KMS-11 (cell line): ENCODE measurements around the gene GCNT4.

Experiments used
- H2AFZ ChIP-seq: fragments of 200-600 bp; sonication (generic); 2 replicates; pipeline ENCODE4 v1.6.1; 2016; ENCODE audit warnings: antibody characterized with exemption, mixed run types, low read depth
- H3K27ac ChIP-seq: fragments of 200-600 bp; sonication (generic); 2 replicates; pipeline ENCODE4 v1.6.1; 2016; ENCODE audit warnings: mild to moderate bottlenecking, mixed run types
- H3K27me3 ChIP-seq: fragments of 200-600 bp; sonication (generic); 2 replicates; pipeline ENCODE4 v1.6.1; 2017; ENCODE audit warnings: mild to moderate bottlenecking, low read depth, mixed run types, moderate library complexity; ENCODE audit not compliant: insufficient read depth
- H3K36me3 ChIP-seq: fragments of 200-600 bp; sonication (generic); 2 replicates; pipeline ENCODE4 v1.6.1; 2017; ENCODE audit warnings: mild to moderate bottlenecking, mixed run types; ENCODE audit not compliant: insufficient read depth
- H3K4me1 ChIP-seq: fragments of 200-600 bp; sonication (generic); 2 replicates; pipeline ENCODE4 v1.6.1; 2016; ENCODE audit warnings: mild to moderate bottlenecking, low read depth, mixed run types; ENCODE audit not compliant: poor library complexity, severe bottlenecking
- H3K4me2 ChIP-seq: fragments of 200-600 bp; sonication (generic); 2 replicates; pipeline ENCODE4 v1.7.0; 2016; ENCODE audit warnings: mild to moderate bottlenecking, mixed run types
- H3K4me3 ChIP-seq: fragments of 200-600 bp; sonication (generic); IDR thresholded peaks from 2 replicates; pipeline ENCODE4 v1.6.1; 2017; ENCODE audit warnings: low read depth, low read length, mixed read lengths; ENCODE audit not compliant: insufficient read depth
- H3K79me2 ChIP-seq: fragments of 200-600 bp; sonication (generic); 2 replicates; pipeline ENCODE4 v1.6.1; 2016; ENCODE audit warnings: low read depth, mixed run types; ENCODE audit not compliant: insufficient read depth
- H3K9ac ChIP-seq: fragments of 200-600 bp; sonication (generic); 2 replicates; pipeline ENCODE4 v1.6.1; 2016; ENCODE audit warnings: mild to moderate bottlenecking, mixed run types
- H4K20me1 ChIP-seq: fragments of 200-600 bp; sonication (generic); 2 replicates; pipeline ENCODE4 v1.6.1; 2016; ENCODE audit warnings: mild to moderate bottlenecking, mixed run types; ENCODE audit not compliant: insufficient read depth
- CTCF ChIP-seq: fragments of 200-600 bp; sonication (generic); conservative IDR thresholded peaks from 2 replicates; pipeline ENCODE4 v1.6.1; 2017; ENCODE audit warnings: low read depth, mild to moderate bottlenecking, antibody characterized with exemption, low read length, moderate library complexity, mixed read lengths

GCNT4 gene

GRCh38 chr5:75040973-75041372 is 11.4 kb downstream of the GCNT4 start:
- Histone ChIP-seq H3K4me2 (no peak overlapping the region), H3K9ac (no peak overlapping the region), H3K79me2 (no peaks in the 10 kb centered on the region), H3K27me3 (no peaks in the 10 kb centered on the region), H4K20me1 (no peaks in the 10 kb centered on the region), H3K27ac (no peak overlapping the region), H3K4me3 (no peak overlapping the region), H3K36me3 (no peaks in the 10 kb centered on the region), H2AFZ (no peak overlapping the region), H3K4me1 (peaks cover 4% of the 10 kb centered on the region)
- TF ChIP-seq CTCF, result no peak

GRCh38 chr5:75037106-75037505 is 15.3 kb downstream of the GCNT4 start:
- no peaks in the 10 kb centered on the region for H3K27me3 ChIP-seq

GRCh38 chr5:75034137-75034739 is 18.1 kb downstream of the GCNT4 start:
- no peak for TF ChIP-seq CTCF
- H3K9ac ChIP-seq, result no peak overlapping the region
- H3K27ac ChIP-seq, result no peak overlapping the region
- H3K27me3 ChIP-seq, result no peaks in the 10 kb centered on the region
- no peaks in the 10 kb centered on the region for H3K36me3 ChIP-seq
- H3K4me1 ChIP-seq, result no peaks in the 10 kb centered on the region
- H3K4me3 ChIP-seq, result no peak overlapping the region
- H3K79me2 ChIP-seq, result no peaks in the 10 kb centered on the region
- no peaks in the 10 kb centered on the region for H4K20me1 ChIP-seq
- no peak overlapping the region for H3K4me2 ChIP-seq
- H2AFZ ChIP-seq, result no peak overlapping the region

More at GRCh38 chr5:75037106-75037505, 15.3 kb downstream of the GCNT4 start:
- H3K79me2 ChIP-seq, result no peaks in the 10 kb centered on the region
- H3K4me3 ChIP-seq, result no peak overlapping the region
- no peak overlapping the region for H3K9ac ChIP-seq
- H4K20me1 ChIP-seq, result no peaks in the 10 kb centered on the region
- no peaks in the 10 kb centered on the region for H3K36me3 ChIP-seq
- H3K27ac ChIP-seq, result no peak overlapping the region
- no peak overlapping the region for H2AFZ ChIP-seq
- no peak overlapping the region for H3K4me2 ChIP-seq
- no peaks in the 10 kb centered on the region for H3K4me1 ChIP-seq
- TF ChIP-seq CTCF, result no peak

- Histone ChIP-seq H3K4me2 (no peak overlapping the region), H3K27ac (no peak overlapping the region), H3K9ac (no peak overlapping the region), H3K4me1 (no peaks in the 10 kb centered on the region), H4K20me1 (no peaks in the 10 kb centered on the region), H3K4me3 (no peak overlapping the region), H3K36me3 (no peaks in the 10 kb centered on the region), H3K27me3 (no peaks in the 10 kb centered on the region), H3K79me2 (no peaks in the 10 kb centered on the region), H2AFZ (no peak overlapping the region)
- TF ChIP-seq CTCF, result no peak
These were observed 21.0 kb downstream of the GCNT4 start for GRCh38 chr5:75031366-75031765.
